HG03520 (cell line): ENCODE measurements around the gene MXRA8.
A peak's percentile ranks its signal among the peaks of the same experiment; 100 is the strongest.

Source experiments
- ATAC-seq: cut with Tn5 transposase; IDR thresholded peaks from one replicate; pipeline ENCODE4 v1.9.1; 2021; ENCODE audit warnings: mild to moderate bottlenecking, moderate library complexity; ENCODE audit not compliant: unreplicated experiment

Gene MXRA8

GRCh38 chr1:1310476-1311053 is 47.8 kb downstream of the MXRA8 start:
- ATAC-seq: no peak

GRCh38 chr1:1310109-1310385 is 48.3 kb downstream of the MXRA8 start:
- ATAC-seq: no peak

DNA sequence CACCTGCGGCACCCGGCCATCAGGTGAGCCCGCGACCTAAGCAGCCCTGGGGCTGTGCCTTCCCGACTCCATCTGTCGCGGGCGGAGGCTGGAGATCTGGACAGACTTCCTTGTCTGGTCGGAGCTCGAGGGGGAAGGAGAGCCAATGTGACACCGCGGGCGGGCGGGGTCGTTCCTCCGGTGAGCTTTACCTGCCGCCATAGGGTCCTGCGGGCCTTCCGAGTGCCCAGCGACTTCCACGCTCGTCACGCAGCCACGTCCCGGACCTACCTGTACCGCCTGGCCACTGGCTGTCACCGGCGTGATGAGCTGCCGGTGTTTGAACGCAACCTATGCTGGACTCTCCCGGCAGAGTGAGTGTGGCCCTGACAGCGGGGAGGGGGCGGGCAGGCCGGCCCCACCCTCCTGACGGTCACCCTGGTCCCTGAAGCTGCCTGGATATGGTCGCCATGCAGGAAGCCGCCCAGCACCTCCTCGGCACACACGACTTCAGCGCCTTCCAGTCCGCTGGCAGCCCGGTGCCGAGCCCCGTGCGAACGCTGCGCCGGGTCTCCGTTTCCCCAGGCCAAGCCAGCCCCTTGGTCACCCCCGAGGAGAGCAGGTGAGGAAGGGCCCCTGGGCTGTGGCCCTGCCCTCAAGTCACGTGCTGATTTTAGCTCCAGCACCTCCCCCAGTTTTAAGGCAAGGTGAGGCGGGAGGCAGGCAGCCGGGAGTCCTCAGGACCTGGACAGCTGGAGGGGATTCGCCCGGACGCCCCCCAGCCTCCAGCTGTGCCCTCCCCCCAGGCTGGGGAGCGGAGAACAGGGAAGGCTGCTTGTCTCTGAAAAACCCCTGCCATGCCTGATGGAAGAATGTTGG is 48.9 kb downstream of the MXRA8 start:
- ATAC-seq: no peak

DNA sequence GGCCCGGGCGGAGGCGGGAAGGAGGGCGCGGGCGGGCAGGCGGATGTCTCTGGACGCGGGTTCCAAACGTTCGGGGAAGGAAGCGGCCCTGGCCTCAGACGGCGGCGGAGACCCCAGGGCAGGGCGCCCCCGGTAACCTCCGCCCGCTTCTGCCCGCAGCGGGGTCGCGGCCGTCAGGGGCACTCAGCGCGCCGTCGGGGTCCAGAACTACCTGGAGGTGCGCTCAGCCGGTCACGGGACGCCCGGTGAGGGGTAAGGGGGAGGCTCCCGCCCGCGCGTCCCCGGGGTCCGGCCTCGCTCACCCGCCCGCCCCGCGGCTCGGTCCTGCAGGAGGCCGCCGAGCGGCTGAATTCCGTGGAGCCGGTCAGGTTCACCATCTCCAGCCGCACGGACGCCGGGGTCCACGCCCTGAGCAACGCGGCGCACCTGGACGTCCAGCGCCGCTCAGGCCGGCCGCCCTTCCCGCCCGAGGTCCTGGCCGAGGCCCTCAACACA is 49.6 kb downstream of the MXRA8 start:
- ATAC-seq: no peak

DNA sequence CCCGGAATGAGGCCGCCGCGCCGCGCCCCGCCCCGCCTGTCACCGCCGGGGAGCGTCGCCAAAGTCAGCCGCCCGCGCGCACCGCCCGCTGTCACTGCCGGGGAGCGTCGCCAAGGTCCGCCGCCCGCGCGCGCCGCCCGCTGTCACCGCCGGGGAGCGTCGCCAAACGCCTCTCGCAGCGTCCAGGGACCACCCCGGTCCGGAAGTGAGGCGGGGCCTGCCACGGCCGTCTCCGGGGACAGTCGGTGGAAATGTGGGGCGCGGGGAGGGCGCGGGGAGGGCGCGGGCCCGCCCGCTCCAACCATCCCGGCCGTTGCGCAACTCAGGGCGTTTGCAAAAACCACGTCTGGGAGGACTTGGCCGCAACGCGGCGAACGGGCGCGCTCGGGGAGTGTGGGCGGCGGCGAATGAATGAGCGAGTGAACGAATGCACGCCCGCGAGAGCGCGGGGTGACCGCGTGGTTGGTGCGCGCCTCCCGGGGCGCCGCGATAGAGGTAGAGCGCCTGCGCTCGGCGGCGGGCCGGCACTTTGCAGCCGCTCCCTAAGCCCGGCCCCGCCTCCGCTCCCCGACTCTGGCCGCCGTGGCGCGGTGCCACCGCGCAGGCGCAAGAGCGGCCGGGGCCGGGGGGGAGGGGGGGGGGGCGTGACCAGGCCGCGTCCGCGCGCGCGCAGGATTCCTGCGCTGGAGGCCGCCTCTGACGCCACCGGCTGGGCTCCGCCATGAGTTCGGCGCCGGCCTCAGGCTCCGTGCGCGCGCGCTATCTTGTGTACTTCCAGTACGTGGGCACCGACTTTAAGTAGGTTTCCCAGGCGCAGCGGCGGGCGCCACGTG is 50.2 kb downstream of the MXRA8 start, which contains the start of the genes ACAP3 and PUSL1:
ACAP3 (minus strand) TSS at position 8 of the 833 bp plus-strand sequence. CDS start 115 bp downstream, outside the sequence.
PUSL1 (plus strand) TSS at position 675 of the 833 bp plus-strand sequence; CDS start at position 722, 47 bp downstream.
- ATAC-seq: peak; percentile 49

- peak; percentile 3 for ATAC-seq
Observed at GRCh38 chr1:1307261-1307922, 51.0 kb downstream of the MXRA8 start.

DNA sequence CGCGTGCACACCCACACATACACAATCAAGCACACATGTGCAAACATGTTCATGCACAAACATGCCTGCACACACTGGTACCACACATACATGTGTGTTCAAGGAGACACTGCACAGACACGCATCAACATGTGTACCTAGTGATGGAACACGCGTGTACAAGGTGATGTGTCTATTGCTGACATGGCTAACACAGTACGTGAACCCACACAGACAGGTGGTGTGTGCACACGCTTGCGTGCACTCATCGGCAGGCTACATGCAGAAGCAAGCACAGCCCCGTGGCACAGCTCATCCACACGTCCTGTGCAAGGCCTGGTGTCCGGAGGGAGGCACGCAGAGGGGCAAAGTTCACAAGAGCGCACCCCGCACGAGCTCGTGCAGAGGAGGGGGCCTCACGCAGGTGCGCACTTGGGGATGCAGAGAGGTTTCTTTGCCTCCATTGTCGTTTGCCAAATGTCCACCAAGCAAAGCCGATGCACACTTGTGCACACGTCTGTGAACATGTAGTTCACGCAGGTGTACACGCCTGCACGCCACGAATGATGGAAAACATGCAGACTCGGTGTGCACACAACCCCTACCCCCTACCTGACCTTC is 51.6 kb downstream of the MXRA8 start:
- no peak for ATAC-seq

DNA sequence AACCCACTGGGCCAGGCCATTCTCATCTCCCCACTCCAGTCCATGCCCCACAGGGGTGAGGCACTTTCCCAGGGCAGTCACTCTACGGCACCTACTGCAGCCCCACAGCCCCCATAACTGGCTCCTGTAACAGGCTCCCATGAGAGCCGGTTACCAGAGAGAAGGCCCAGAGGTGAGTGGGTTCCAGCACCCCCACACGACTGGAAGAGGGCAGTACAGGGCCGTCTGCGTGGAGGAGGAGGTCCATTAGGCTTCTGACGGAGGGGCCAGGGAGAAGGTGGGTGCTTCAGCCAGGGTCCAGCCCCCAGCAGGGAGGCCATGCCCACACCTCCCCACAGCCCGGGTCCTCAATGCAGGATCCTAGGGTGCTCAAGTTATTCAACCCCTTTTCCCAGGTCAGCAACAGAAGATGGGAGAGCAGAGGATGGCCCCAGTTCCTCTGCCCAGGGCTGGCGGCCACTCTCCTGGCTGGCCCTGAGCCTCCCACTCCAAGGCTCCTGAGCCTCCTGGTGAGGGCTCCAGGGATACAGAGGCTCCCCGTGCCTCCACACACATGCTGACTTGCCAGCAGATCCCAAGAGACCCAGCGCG is 52.2 kb downstream of the MXRA8 start:
- no peak for ATAC-seq

- no peak for ATAC-seq
Observed at GRCh38 chr1:1305300-1306069, 52.9 kb downstream of the MXRA8 start.

DNA sequence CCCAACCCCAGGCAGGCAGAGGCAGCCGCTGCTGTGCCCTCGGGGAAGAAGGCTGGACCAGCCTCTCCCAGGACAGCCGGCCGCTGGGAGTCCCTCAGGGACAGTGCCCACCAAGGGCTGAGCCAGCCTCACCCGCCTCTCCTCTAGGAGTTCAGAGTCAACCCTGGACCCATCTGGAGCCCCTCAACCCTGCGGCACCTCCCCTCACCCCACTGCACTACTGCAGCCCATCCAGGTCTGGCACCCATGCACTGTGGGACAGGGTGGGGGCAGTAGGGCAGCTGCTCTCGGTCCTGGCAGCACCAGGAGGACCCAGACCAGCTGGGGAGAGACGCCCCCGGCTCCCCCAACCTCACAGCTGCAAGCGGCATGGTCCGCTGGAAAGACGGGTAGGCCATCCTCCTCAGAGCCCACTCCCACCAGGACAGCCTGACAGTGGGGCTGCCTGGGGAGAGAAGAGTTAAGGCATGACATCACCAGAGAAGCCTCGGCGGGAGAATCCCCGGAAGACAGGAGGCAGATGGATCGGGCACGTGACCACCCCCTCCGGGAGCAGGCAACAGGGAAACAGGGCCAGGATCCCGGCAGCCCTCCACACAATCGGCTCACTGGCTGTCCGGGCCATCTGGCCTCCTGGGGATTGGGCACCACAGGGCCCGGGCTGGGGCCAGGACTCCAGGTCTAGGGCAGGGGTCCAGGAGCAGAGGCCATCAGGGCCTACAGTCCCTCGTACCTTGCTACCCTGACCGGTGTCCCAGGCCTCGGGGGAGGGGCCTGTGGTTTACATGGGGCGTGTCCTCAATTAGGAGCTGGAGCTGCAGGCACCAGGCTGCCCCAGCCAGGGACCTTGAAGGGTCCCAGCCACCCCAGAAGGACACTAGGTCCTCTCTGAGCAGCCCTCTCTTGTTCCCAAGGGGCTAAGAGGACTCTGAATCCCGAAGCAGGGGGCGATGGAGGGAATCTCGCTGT is 53.7 kb downstream of the MXRA8 start:
- ATAC-seq: no peak

- no peak for ATAC-seq
Observed at GRCh38 chr1:1303736-1304135, 54.6 kb downstream of the MXRA8 start.

- ATAC-seq: no peak
Observed at GRCh38 chr1:1302951-1303509, 55.3 kb downstream of the MXRA8 start.
